HCT116 (cell line): ENCODE measurements around the gene OR8G5.

ENCODE experiments used
- ATF3 ChIP-seq: IDR thresholded peaks from 2 replicates; pipeline ENCODE4 v1.6.1; 2012
- CTCF ChIP-seq, 3 experiments: fragments of 200-600 bp in 1 of 3; sonication (generic) in 1 of 3; IDR thresholded peaks in 2 of 3; conservative IDR thresholded peaks in 1 of 3; 2 replicates each; pipeline ENCODE4 v1.5.1; 2012 to 2017; ENCODE audit warnings: low read depth in 2 of 3, low read length in 2 of 3, antibody characterized with exemption in 1 of 3, borderline replicate concordance in 1 of 3, control low read depth in 1 of 3, mild to moderate bottlenecking in 1 of 3, mixed read lengths in 1 of 3, mixed run types in 1 of 3, moderate library complexity in 1 of 3; ENCODE audit not compliant: insufficient read depth in 1 of 3
- EZH2 ChIP-seq: fragments of 200-600 bp; sonication (generic); IDR thresholded peaks from 2 replicates; pipeline ENCODE4 v1.6.1; 2017; ENCODE audit warnings: antibody characterized with exemption, mixed run types
- POLR2A ChIP-seq: IDR thresholded peaks from 2 replicates; pipeline ENCODE4 v1.7.0; 2011; ENCODE audit warnings: borderline replicate concordance; ENCODE audit not compliant: insufficient read depth, insufficient read length; ENCODE audit errors: extremely low read depth
- POLR2AphosphoS5 ChIP-seq: IDR thresholded peaks from 2 replicates; pipeline ENCODE4 v1.6.1; 2011; ENCODE audit warnings: mild to moderate bottlenecking, low read depth, low read length, moderate library complexity
- RAD21 ChIP-seq: IDR thresholded peaks from 2 replicates; pipeline ENCODE4 v1.6.1; 2012; ENCODE audit warnings: low read depth, mild to moderate bottlenecking
- REST ChIP-seq: IDR thresholded peaks from 2 replicates; pipeline ENCODE4 v1.6.1; 2012; ENCODE audit warnings: low read depth
- TCF7L2 ChIP-seq: IDR thresholded peaks from 2 replicates; pipeline ENCODE4 v1.7.0; 2011; ENCODE audit warnings: borderline replicate concordance, inconsistent platforms; ENCODE audit not compliant: insufficient read depth, insufficient read length; ENCODE audit errors: extremely low read depth
- YY1 ChIP-seq: IDR thresholded peaks from 2 replicates; pipeline ENCODE4 v1.6.1; 2011; ENCODE audit warnings: low read length, low read depth, moderate library complexity, mild to moderate bottlenecking; ENCODE audit not compliant: insufficient replicate concordance; ENCODE audit errors: extremely low read depth
- ZNF274 ChIP-seq: fragments of 200-500 bp; sonication (Bioruptor generic); IDR thresholded peaks from 2 replicates; pipeline ENCODE4 v1.6.1; 2014; ENCODE audit warnings: mild to moderate bottlenecking, low read depth, low read length, inconsistent platforms

GRCh38 chr11:124207102-124207792, 48.9 kb upstream of the OR8G5 start:
- no peak for TF ChIP-seq ZNF274
- TF ChIP-seq YY1, result no peak
- TF ChIP-seq CTCF (IDR thresholded peaks at IDR 0.05 in 2 of 3, conservative IDR thresholded peaks at IDR 0.05 in 1 of 3; ENCODE audit: borderline replicate concordance in 1 of 3, insufficient read depth in 1 of 3, low read depth in 2 of 3, low read length in 2 of 3), result no peak
- no peak for TF ChIP-seq RAD21
- no peak for TF ChIP-seq POLR2A
- TF ChIP-seq TCF7L2, result no peak
- no peak for TF ChIP-seq EZH2
- no peak for TF ChIP-seq REST
- TF ChIP-seq POLR2AphosphoS5, result no peak
- no peak for TF ChIP-seq ATF3
